GM21390 (cell line): ENCODE data around the gene MINDY4B.

Source experiments
- ATAC-seq: cut with Tn5 transposase; IDR thresholded peaks from one replicate; pipeline ENCODE4 v1.9.1; 2021; ENCODE audit not compliant: unreplicated experiment

Gene MINDY4B

DNA sequence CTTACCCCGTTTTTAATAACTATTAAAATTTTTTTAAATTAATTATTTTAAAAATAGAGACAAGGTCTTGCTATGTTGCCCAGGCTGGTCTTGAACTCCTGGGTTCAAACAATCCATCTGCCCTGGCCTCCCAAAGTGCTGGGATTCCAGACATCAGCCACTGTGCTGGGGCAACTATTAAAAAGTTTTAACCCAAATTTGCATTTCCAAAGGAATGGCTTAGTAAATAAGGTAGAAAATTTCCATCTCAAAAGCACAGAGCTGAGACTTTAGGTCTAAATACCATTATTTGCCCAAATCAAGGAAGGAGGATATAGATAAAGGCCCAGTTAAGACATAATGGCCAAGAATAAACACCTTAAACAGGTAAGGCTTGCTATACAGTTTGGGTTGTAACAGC lies 56.4 kb downstream of the MINDY4B start:
- ATAC-seq: no peak

DNA sequence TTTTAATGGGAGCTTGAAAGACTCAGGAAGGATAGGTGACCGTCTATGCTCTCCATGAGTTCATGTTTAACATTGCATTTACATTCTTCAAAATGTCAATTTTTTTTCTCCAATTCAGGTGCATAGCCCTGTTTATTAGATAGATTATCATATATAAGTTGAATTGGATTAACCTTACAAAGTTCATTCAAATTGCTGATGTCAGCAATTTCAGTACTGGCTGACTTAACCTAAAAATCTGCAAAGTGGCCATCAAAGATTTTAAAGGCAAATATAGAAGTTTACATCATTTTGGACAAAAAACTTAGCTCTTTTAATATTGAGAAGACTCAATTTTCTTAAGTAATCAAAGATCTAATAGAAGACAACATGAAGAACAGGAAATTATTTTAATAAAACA lies 57.8 kb downstream of the MINDY4B start:
- ATAC-seq: no peak

DNA sequence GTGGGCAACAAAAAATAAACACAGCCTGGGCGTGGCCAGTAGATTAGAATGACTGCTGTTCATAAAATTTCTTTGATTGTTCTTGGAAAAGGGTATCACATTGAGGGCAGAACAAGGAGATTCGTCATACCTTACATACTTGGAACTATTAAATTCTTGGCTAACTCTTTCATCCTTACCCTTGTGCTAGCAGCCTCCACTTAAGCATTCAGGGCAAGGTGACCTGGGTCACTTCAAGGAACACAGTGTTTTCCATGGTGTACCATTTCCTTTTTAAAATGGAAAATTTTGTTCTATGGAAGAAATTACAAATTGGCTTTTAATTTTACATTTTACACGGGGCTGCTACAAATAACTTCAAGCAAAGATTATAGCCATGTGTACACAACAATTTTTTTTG lies 60.8 kb downstream of the MINDY4B start:
- ATAC-seq: no peak

DNA sequence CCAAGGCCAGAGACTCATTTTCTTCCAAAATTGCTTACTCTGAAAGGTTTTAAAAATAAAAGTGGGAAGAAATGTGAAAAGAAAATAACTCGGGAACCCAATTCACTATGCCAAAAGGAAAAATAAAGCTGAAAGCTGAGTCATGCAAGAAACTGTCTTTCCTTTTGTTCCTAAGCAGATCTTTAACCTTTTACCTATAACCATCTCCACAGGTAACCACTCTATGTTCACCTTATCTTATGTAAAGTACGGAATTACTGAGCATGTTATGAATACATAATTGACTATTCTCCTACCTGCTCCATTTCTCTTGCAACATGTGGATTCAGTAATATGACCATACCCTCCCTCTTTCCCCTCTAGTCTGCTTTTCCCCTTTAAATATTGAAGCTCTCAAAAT lies 62.0 kb downstream of the MINDY4B start:
- no peak for ATAC-seq

DNA sequence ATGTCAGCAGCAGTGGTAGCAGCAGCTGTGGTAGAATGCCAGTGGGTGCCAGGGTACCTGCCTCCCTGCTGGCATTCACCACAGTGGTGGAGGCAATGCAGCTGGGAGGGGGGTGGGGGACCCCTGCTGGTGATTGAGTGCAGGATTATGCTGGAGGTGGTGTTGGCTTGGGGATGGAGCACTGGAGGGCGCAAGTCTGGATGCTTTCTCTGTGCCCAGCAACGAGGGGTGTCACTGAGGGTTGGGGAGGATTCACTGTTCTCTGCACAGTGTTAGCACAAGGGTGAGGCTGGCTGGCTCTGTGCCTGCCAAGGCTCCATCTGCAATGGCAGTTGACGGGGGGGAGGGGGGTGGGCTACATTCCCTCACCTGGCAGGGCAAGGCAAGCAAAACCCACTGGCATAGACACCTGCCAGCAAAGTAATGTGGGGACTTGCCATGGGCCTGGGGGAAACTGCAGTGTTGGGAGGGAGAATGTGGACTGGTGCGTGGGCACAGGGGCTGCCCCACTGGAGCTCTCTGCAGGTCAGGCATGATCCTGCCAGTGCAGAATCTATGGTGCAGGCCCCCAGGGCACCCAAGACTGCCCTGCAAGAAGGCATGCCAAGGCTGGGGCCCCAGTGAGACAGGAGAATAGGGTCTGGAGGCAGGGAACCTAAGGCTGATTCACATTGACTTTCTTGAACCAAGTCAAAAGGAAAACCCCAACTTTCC lies 64.3 kb downstream of the MINDY4B start:
- ATAC-seq: no peak

DNA sequence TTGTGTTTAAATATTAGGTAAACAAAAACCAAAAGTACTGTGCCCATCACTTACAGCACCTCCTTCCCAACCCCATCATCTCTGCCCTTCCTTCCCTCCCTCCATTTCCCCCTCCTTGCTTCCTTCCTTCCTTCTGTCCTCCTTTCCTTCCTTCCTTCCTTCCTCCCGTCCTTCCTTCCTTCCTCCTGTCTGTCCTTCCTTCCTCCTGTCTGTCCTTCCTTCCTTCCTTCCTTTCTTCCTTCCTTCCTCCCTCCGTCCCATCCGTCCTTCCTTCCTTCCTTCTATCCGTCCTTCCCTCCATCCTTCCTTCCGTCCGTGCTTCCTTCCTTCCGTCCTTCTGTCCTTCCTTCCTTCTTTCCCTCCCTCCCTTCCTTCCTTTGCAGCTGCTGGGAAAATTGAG lies 74.5 kb downstream of the MINDY4B start:
- no peak for ATAC-seq

DNA sequence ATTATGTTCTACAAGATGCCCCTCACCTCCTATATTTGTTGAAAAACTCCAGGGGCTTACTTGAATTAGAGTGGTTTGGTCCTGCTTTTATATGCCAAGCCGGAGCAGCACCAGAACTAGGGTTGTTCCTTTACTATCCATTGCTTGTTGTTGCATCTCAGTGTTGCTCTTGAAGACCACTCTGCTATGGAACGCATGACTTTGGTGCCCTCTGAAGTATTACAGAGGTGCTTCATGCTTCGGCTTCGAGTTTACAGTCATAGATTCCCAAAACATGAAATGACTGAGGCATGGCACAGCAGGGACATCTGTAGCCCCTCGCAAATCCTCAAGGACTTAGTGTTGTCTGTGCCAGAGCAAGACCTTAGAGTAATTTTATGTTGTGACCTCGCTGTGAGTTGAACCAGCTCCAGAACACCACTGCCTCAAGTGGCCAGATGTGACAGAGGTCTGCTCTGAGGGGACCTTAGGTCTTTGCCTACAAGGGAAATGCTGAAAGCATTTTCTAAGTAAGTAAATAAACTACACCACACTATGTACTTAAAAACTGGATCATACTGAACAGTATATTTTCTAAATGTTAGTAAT lies 75.1 kb downstream of the MINDY4B start:
- peak; percentile 70 for ATAC-seq

DNA sequence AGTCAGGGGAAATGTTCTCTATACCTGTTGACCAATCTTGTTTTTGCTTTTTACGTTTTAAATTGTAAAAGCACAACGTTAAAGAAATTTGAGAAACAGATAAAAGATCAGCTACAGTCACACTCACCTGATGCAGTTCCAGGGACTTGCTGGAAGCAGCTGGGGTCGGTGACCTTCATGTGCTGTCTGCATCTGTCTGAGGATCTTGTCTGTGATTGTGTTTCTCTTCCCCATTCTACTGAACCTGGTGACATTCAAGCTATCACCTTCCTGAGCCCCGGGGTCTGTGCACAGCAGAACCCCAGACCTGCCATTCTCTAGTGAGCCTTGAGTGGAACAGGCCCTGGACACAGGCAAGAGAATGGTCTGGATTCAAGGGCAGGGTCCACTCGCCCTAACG lies 75.8 kb downstream of the MINDY4B start:
- ATAC-seq: no peak

DNA sequence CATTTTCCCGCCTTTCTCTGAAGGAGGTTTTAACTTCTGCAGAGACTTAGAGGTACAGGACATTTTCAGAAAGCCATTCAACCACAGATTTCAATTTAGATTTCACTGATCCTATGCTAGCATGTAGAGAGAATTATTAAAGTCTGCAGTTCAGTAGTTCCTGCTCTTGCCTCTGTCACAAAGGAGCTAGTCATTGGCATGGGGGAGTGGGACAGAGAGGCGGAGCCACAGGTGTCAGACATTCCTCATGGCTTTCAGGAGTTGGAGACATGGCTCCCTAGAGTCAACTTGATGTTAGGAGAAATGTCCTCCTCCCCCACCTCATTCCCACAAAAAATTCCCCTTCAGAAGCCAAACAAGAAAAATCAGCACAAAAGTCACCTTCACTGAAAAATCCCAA lies 76.2 kb downstream of the MINDY4B start:
- ATAC-seq: no peak

DNA sequence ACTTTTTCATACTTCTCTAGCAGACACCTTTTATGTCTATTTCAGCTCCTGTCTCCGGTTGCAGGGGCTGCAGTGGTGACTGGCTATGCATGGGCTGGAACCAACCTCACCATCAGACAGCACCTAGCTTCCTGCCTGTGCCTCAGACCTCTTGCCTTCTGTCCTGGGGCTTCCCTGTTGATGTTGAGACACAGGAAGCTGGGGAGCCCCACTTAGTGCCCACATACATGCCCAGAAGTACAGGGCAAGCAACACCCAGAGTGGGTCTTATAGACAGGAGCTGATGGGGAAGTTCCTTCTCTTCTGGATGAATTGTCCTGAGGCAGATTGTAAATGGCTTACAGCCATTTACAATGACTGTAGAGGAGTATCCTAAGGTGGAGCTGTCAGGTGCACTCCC lies 77.0 kb downstream of the MINDY4B start:
- ATAC-seq: no peak

DNA sequence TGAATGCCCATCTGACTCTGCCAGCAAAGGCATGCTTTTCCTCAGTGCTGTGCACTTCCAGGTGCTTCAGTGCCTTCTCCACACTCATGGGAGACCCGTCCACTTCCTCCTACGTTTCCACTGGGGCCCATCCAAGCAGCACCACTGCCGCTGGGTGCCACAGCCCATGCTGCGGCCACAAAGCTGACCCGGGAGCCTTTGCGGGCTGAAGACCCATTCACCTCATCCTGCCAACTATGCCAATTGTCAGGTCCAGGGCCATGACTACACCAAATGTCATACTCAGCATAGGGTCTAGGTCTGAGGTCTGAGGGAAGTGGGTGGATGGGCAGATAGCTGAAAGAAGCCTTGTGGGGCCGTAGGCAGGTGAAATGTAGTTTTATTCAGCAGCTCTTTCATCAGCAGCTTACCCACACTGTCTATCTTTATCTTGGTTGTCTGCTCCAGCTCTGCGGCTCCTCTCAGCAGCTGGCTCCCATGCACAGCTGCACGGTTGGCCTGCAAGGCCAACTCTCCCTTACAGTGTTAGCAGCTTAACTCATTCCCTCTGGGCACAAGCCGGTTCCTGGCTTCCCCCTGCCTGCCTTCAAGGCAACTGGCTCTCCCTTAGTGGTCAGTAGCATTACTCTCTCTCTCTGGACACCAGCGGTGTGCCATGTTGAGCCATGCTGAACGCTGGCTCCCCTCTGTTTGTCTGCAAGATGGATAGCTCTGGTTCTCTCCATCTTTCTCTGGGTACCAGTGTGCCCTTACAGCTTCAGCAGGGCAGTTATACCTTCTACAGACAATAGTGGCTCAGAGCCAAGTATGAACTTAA lies 78.6 kb downstream of the MINDY4B start:
- ATAC-seq: no peak

DNA sequence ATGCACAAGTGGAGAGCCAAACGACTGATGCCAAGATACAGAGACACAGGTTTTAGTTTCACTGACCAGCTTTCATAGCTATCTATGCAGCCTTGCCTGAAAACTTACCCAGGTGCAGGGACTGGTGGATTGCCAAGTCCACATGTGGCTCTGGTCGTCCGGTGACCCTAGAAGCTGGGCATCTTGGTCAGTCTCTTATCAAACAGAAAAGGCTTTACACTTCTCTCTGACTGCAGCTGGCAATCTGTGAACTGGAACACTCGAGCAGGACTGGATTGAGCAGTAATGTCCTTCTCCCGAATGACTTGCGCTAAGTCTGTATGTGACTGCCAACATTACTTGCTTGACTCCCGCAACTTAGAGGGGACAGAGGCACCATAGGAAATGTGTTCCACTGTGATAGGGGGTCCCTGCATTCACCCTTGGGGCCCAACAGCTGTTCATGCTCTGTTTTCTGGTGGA lies 79.3 kb downstream of the MINDY4B start:
- no peak for ATAC-seq

DNA sequence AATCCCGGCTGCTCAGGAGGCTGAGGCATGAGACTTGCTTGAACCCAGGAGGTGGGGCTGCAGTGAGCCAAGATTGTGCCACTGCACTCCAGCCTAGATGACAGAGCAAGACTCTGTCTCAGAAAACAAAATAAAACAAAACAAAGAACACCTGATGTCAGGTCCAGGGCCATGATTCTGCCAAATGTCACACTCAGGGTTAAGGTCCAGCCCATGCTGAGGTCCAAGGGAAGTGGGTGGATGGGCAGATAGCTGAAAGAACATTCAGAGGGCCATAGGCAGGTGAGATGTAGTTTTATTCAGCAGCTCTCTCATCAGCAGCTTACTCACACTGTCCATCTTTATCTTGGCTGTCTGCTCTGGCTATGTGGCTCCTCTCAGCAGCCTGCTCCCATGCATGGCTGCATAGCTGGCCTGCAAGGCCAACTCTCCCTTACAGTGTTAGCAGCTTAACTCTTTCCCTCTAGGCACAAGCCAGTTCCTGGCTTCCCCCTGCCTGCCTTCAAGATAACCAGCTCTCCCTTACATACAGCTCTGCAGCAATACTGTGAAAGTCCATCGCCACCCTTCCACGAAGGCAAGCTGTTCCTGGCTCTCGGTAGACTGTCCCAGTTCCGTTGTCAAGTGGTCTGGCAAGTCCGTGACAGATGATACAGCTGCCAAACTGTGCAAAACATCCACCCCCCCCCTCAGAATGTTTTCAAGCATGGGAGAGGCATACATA lies 79.9 kb downstream of the MINDY4B start:
- no peak for ATAC-seq

DNA sequence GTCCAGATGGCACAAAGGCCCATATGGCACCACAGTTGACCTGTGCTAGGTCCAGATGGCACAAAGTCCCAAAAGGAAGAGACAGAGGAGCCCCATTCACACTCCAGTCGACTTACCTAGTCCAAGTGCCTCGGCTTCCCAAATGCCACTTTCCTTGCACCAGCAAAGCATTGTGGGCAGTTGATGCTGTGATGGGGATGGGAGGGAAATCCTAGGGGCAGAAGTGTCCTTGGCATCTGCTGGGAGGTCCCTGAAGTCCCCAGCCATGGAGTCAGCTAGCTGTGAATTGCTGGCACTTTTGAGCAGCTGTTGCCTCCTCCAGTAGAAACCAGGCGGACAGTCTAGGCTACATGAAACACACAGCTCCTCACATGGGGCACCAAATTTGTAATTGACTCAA lies 82.0 kb downstream of the MINDY4B start:
- no peak for ATAC-seq

DNA sequence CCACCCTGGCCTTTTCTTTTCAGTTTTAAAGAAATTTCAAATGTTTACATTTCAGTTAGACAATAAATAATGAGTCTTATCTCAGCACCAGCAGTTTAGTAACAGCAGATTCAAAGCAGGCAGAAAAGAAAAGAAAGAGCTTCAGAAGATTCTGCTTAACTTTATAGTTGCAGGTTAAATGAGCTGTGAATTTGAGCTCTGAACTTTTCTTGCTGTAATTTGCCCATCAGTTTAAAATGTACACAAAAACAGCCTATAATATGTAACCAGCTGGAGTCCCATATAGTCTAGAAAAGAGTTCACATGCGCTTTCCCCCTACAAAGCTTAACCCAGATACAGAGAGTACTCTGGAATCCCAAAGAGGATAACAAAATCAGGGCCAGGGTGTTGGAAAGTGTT lies 82.6 kb downstream of the MINDY4B start:
- no peak for ATAC-seq
